IMR-90 (cell line): ENCODE results near the gene CCHCR1. TPM values are rescaled to one million over a fixed set of nuclear protein-coding genes. Genes with fewer than 3 reads are reported as not detected.
"Not testable (repeated sequence)": the region's sequence is repeated elsewhere in the genome, so short reads cannot be mapped to it uniquely, and the experiment has no call there.

ENCODE experiments used
- ATAC-seq: fragments of 200-7000 bp; cut with Tn5 transposase; 2 replicates; pipeline ENCODE4 v1.9.1; 2020; ENCODE audit warnings: low read depth, mild to moderate bottlenecking, moderate library complexity
- BruUV-seq: library from RNA; stranded (reverse); fragments of 400-500 nt; replicated peaks from 2 replicates; lab custom pipeline; 2021; lab: Mats Ljungman, UMichigan
- CTCF ChIA-PET: fragments of 300-600 bp; formaldehyde crosslinking; extraction: SDS; loops from one replicate; lab custom pipeline; 2021; ENCODE audit warnings: antibody characterized with exemption; lab: Yijun Ruan, JAX
- POLR2A ChIA-PET: fragments of 300-600 bp; sonication (Branson Sonifier 250); formaldehyde crosslinking; loops from one replicate; lab custom pipeline; 2022; ENCODE audit warnings: antibody characterized with exemption; ENCODE audit not compliant: unreplicated experiment; lab: Charles Lee
- DNase-seq: peaks from one replicate; pipeline ENCODE4 v3.0.0; 2013
- H2AFZ ChIP-seq: replicated peaks from 2 replicates; pipeline ENCODE3; 2013; ENCODE audit warnings: low read length, mild to moderate bottlenecking; ENCODE audit not compliant: poor library complexity
- H2AK5ac ChIP-seq: 2 replicates; pipeline ENCODE4 v1.6.1; 2013; ENCODE audit warnings: low read depth, low read length, inconsistent platforms
- H2AK9ac ChIP-seq: replicated peaks from 2 replicates; pipeline ENCODE3; 2013; ENCODE audit warnings: mild to moderate bottlenecking, low read depth, low read length, moderate library complexity; ENCODE audit not compliant: poor library complexity
- H2BK120ac ChIP-seq: 2 replicates; pipeline ENCODE4 v1.6.1; 2013; ENCODE audit warnings: low read depth, low read length, inconsistent platforms
- H2BK15ac ChIP-seq: 3 replicates; pipeline ENCODE4 v1.6.1; 2013; ENCODE audit warnings: low read depth, low read length, inconsistent platforms
- H2BK20ac ChIP-seq: 2 replicates; pipeline ENCODE4 v1.6.1; 2013; ENCODE audit warnings: low read depth, mild to moderate bottlenecking, inconsistent platforms, low read length, moderate library complexity
- H2BK5ac ChIP-seq: 2 replicates; pipeline ENCODE4 v1.6.1; 2013; ENCODE audit warnings: mild to moderate bottlenecking, low read depth, low read length, inconsistent platforms; ENCODE audit not compliant: poor library complexity, severe bottlenecking
- H3K14ac ChIP-seq: replicated peaks from 2 replicates; pipeline ENCODE4 v1.6.1; 2013; ENCODE audit warnings: low read depth, low read length, inconsistent platforms
- H3K18ac ChIP-seq: 2 replicates; pipeline ENCODE4 v1.6.1; 2013; ENCODE audit warnings: low read depth, low read length, control low read depth
- H3K23ac ChIP-seq: 2 replicates; pipeline ENCODE4 v1.6.1; 2013; ENCODE audit warnings: low read depth, low read length, inconsistent platforms
- H3K27ac ChIP-seq: 2 replicates; pipeline ENCODE4 v1.5.1; 2013; ENCODE audit warnings: mild to moderate bottlenecking, control low read depth, low read length; ENCODE audit not compliant: insufficient read depth
- H3K27me3 ChIP-seq: 2 replicates; pipeline ENCODE4 v1.6.1; 2013; ENCODE audit warnings: low read length; ENCODE audit not compliant: control insufficient read depth, insufficient read depth
- H3K36me3 ChIP-seq: 2 replicates; pipeline ENCODE4 v1.6.1; 2013; ENCODE audit warnings: low read length, mixed read lengths; ENCODE audit not compliant: control insufficient read depth, insufficient read depth
- H3K4ac ChIP-seq: 2 replicates; pipeline ENCODE4 v1.6.1; 2013; ENCODE audit warnings: low read depth, low read length, inconsistent platforms
- H3K4me1 ChIP-seq: 2 replicates; pipeline ENCODE4 v1.6.1; 2013; ENCODE audit warnings: low read length, mixed read lengths; ENCODE audit not compliant: control insufficient read depth, insufficient read depth
- H3K4me2 ChIP-seq: 2 replicates; pipeline ENCODE4 v1.6.1; 2013; ENCODE audit warnings: low read depth, mild to moderate bottlenecking, control low read depth, low read length, moderate library complexity
- H3K4me3 ChIP-seq: 2 replicates; pipeline ENCODE4 v1.5.1; 2013; ENCODE audit warnings: low read depth, mild to moderate bottlenecking, control low read depth, low read length, moderate library complexity; ENCODE audit not compliant: insufficient read depth
- H3K56ac ChIP-seq: 2 replicates; pipeline ENCODE4 v1.6.1; 2013; ENCODE audit warnings: low read length, inconsistent platforms; ENCODE audit not compliant: insufficient read depth; ENCODE audit errors: extremely low read depth
- H3K79me1 ChIP-seq, 2 experiments: 2 replicates each; pipeline ENCODE4 v1.6.1; 2013; ENCODE audit warnings: low read length in 2 of 2, inconsistent platforms in 1 of 2, low read depth in 1 of 2
- H3K9ac ChIP-seq: 2 replicates; pipeline ENCODE4 v1.6.1; 2013; ENCODE audit warnings: low read depth, low read length, control low read depth
- H3K9me1 ChIP-seq: 2 replicates; pipeline ENCODE4 v1.6.1; 2013; ENCODE audit warnings: low read length, inconsistent platforms; ENCODE audit not compliant: insufficient read depth
- H3K9me3 ChIP-seq: 2 replicates; pipeline ENCODE4 v1.6.1; 2013; ENCODE audit warnings: low read length; ENCODE audit not compliant: control insufficient read depth, insufficient read depth
- H4K20me1 ChIP-seq: 2 replicates; pipeline ENCODE4 v1.6.1; 2013; ENCODE audit warnings: low read length, inconsistent platforms; ENCODE audit not compliant: insufficient read depth
- H4K5ac ChIP-seq: 2 replicates; pipeline ENCODE4 v1.6.1; 2013; ENCODE audit warnings: mild to moderate bottlenecking, low read depth, low read length, control low read depth
- H4K8ac ChIP-seq, 2 experiments: 2 replicates each; pipeline ENCODE4 v1.6.1; 2013; ENCODE audit warnings: low read depth in 2 of 2, low read length in 2 of 2, control low read depth in 1 of 2, inconsistent platforms in 1 of 2
- H4K91ac ChIP-seq: 2 replicates; pipeline ENCODE4 v1.6.1; 2013; ENCODE audit warnings: low read depth, low read length, inconsistent platforms; ENCODE audit not compliant: insufficient read depth
- BHLHE40 ChIP-seq: fragments of 150-350 bp; IDR thresholded peaks from 2 replicates; pipeline ENCODE4 v1.6.1; 2016; ENCODE audit warnings: mild to moderate bottlenecking, low read depth, low read length
- RFX5 ChIP-seq: IDR thresholded peaks from 2 replicates; pipeline ENCODE4 v1.8.0; 2012; ENCODE audit warnings: low read depth, mild to moderate bottlenecking, low read length, moderate library complexity
- WGBS, 2 experiments: methylation state at CpG; one replicate each; pipeline versions ENCODE4 v1.1.5 to v1.1.7; 2013; ENCODE audit warnings: missing lambda C conversion rate in 2 of 2; ENCODE audit not compliant: insufficient read length in 1 of 2; ENCODE audit errors: extremely low coverage in 2 of 2; 5-methylcytosine and 5-hydroxymethylcytosine counted together
- dilution Hi-C: fragments of 300-500 bp; cut with HindIII; formaldehyde crosslinking; loops from one replicate; pipeline ENCODE4 v1.14.3; 2018; ENCODE audit warnings: low sequenced_read_pairs; ENCODE audit not compliant: unreplicated experiment
- in situ Hi-C: fragments of 300-500 bp; cut with MboI; formaldehyde crosslinking; loops from 3 replicates; pipeline ENCODE4 v1.14.3; 2019; ENCODE audit warnings: low sequenced_read_pairs, inconsistent platforms, mixed read lengths
- intact Hi-C: fragments of 100-400 bp; cut with micrococcal nuclease; formaldehyde crosslinking; loops from 2 replicates; pipeline ENCODE4 v1.10.0; 2022
- polyA plus RNA-seq, 3 experiments: library from polyadenylated mRNA; depleted of rRNA; stranded (reverse); fragments of >200 nt; gene quantifications; 2 replicates each; pipeline ENCODE4 v1.2.3, GENCODE V29; 2012; ENCODE audit warnings: low replicate concordance in 1 of 3
- total RNA-seq: library from RNA; depleted of rRNA; stranded (reverse); fragments of >200 nt; gene quantifications from 2 replicates; pipeline ENCODE4 v1.2.3, GENCODE V29; 2012

CCHCR1 gene
- total and polyA plus RNA-seq, 2 of the 4 experiments (the other 2 are of a cell fraction): 13.1 to 22.0 TPM

DNA sequence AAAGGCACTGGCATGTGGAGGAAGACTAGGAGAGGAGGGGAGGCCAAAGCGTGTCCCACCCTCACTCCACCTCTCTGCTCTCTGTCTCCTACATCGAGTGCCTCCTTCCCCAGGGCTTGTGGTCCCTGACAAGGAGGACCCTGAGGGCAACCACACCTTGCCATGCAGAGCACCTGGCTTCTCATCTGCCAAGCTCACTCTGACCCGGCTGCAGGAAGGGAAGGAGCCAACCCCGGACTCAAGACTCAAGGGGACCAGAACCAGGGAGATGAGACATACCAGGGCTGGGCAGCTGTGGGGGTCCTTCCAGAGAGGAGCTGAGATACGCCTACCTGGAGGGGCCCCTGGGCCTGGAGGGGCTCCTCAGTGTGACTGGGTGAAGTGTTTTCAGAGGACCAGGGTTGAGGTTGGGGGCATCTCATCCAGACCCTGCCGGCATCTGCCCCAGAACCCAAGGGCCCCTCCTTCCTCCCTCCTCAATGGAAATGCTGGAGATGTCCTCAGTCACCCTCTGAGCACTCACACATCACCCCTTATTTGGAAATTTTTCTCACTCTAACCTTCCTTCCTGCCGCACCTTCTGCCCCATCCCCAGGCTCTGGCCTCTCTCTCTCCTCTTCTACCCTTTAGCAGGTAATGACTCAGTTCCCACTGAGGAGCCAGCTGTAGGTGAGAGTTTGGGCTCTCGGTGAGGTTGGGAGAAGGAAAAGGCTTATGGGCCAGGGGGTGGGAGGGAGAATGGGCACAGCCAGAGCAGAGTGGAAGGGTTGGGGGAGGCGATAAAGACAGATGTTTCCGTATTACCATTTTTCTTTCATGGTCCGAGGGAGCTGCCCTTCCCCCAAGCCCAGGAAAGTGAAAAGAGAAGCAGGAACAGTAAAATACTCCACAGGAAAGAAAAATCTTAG lies 44.9 kb upstream of the CCHCR1 start (continued):
- TF ChIP-seq RFX5: no peak
- TF ChIP-seq BHLHE40: no peak

DNA sequence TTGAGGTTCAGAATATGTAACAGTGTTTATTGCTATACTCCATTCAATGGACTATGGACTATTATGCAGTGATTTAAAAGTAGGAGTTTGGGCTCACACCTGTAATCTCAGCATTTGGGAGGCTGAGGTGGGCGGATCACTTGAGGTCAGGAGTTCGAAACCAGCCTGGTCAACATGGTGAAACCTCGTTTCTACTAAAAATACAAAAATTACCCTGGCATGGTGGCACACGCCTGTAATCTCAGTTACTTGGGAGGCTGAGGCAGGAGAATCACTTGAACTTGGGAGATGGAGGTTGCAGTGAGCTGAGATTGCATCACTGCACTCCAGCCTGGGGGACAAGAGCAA lies 41.5 kb upstream of the CCHCR1 start:
- H4K5ac ChIP-seq, H3K56ac ChIP-seq, H2AK5ac ChIP-seq, H3K27ac ChIP-seq, H3K18ac ChIP-seq, H3K9me3 ChIP-seq, H3K4me2 ChIP-seq, H3K27me3 ChIP-seq, H3K14ac ChIP-seq, H3K4ac ChIP-seq, DNase-seq, H2AK9ac ChIP-seq, H3K9ac ChIP-seq, H3K36me3 ChIP-seq, H3K9me1 ChIP-seq, H2BK15ac ChIP-seq, H3K23ac ChIP-seq, H3K4me3 ChIP-seq, BruUV-seq, H2BK5ac ChIP-seq, dilution Hi-C loops, H2BK20ac ChIP-seq, H2AFZ ChIP-seq, H4K8ac ChIP-seq, H4K91ac ChIP-seq, H2BK120ac ChIP-seq, H4K20me1 ChIP-seq, POLR2A ChIA-PET, ATAC-seq, H3K4me1 ChIP-seq, CTCF ChIA-PET: not testable (repeated sequence)
- no CpG with 5 or more reads among the region's 4 CpGs for WGBS, 2 experiments
- H3K79me1 ChIP-seq: peaks cover 13 to 38% of the 10 kb centered on the region in 2 experiments; a peak in 3 of 4 replicates
- intact Hi-C loops: loop anchor here (5.0 to 10.0 kb wide), 2 partner anchors 73 to 284 kb away; partner anchors contain the start of genes HLA-C and VARS2
- in situ Hi-C loops: loop anchor here (5.0 kb wide), 1 partner anchor 168 kb away; no protein-coding TSS in a partner anchor
